Measurements from ENCODE around the gene CDIPT. TPM values are rescaled to one million over a fixed set of nuclear protein-coding genes. Genes with fewer than 3 reads are reported as not detected.

Gene CDIPT
- total and polyA plus RNA-seq, 10 of the 15 experiments (the other 5 are each of a cell fraction or from before 2014, with no cell fraction given), result 0.87 to 36.4 (median 27.1) TPM

GRCh38 chr16:29875206-29875605 lies 12.2 kb upstream of the CDIPT start:
- ATAC-seq (no peak), DNase-seq (ENCODE audit: low read depth, low spot score) (no peak), FAIRE-seq (no peak)
- Histone ChIP-seq H3K27me3 (replicated peaks in 1 of 2; ENCODE audit: control insufficient read depth in 2 of 2, insufficient read depth in 2 of 2, low read length in 1 of 2) (peaks cover 4 to 5% of the 10 kb centered on the region in 2 experiments; a peak in 3 of 4 replicates), H3K4me2 (ENCODE audit: control insufficient read depth, insufficient read depth) (no peak overlapping the region), H3K9me3 (replicated peaks; ENCODE audit: control insufficient read depth, insufficient read depth, low read length) (no peaks in the 10 kb centered on the region), H3K4me1 (ENCODE audit: control insufficient read depth, insufficient read depth, low read length) (no peaks in the 10 kb centered on the region), H3K27ac (ENCODE audit: control insufficient read depth, insufficient read depth) (no peak overlapping the region), H2AFZ (ENCODE audit: control insufficient read depth, low read depth, low read length) (no peak overlapping the region), H3K4me3 (no peak overlapping the region), H3K36me3 (ENCODE audit: control insufficient read depth in 2 of 2, insufficient read depth in 2 of 2, low read length in 1 of 2) (no peaks in the 10 kb centered on the region), H3K79me2 (ENCODE audit: control insufficient read depth, insufficient read depth, low read length) (no peaks in the 10 kb centered on the region), H3K9ac (ENCODE audit: control insufficient read depth, insufficient read depth, low read length) (no peak overlapping the region), H4K20me1 (ENCODE audit: control insufficient read depth, insufficient read depth) (no peaks in the 10 kb centered on the region)
- WGBS (ENCODE audit: insufficient coverage, insufficient replicate concordance, low lambda C conversion rate, missing lambda C conversion rate), result 58% methylated on average over 6 of the region's 6 CpGs
- BruUV-seq (replicated peaks), result no TSS peak
- no peak for TF ChIP-seq SPI1 (IDR thresholded peaks at IDR 0.05; ENCODE audit: borderline replicate concordance, insufficient read depth, low read depth, low read length)
- CTCF ChIA-PET, result no interaction called here
- POLR2A ChIA-PET, result interaction anchor here (0.7 kb wide), 1 partner anchor 166 kb away, joined by 6 read pairs; no protein-coding TSS in a partner anchor
- SMC1A ChIA-PET (ENCODE audit: uncharacterized antibody, unreplicated experiment), result no interaction called here
- intact Hi-C loops (cut with micrococcal nuclease; ENCODE audit: unreplicated experiment) (no loop called here), in situ Hi-C loops (cut with MboI) (no loop called here)
- RAD21 ChIA-PET (ENCODE audit: unreplicated experiment), result no interaction called here

GRCh38 chr16:29873319-29873718 lies 10.3 kb upstream of the CDIPT start:
- POLR2A ChIA-PET, result no interaction called here
- no peaks in the 10 kb centered on the region for H3K79me2 ChIP-seq (ENCODE audit: control insufficient read depth, insufficient read depth, low read length)
- intact Hi-C loops (cut with micrococcal nuclease; ENCODE audit: unreplicated experiment), result no loop called here
- in situ Hi-C loops (cut with MboI), result no loop called here
- no peak overlapping the region for H2AFZ ChIP-seq (ENCODE audit: control insufficient read depth, low read depth, low read length)
- no peak overlapping the region for H3K4me3 ChIP-seq
- SMC1A ChIA-PET (ENCODE audit: uncharacterized antibody, unreplicated experiment), result no interaction called here
- no peaks in the 10 kb centered on the region for H3K9me3 ChIP-seq (replicated peaks; ENCODE audit: control insufficient read depth, insufficient read depth, low read length)
- no peaks in the 10 kb centered on the region for H3K36me3 ChIP-seq (ENCODE audit: control insufficient read depth in 2 of 2, insufficient read depth in 2 of 2, low read length in 1 of 2)
- CTCF ChIA-PET, result no interaction called here
- FAIRE-seq, result no peak
- no TSS peak for BruUV-seq (replicated peaks)
- H3K9ac ChIP-seq (ENCODE audit: control insufficient read depth, insufficient read depth, low read length), result no peak overlapping the region
- no peak overlapping the region for H3K27ac ChIP-seq (ENCODE audit: control insufficient read depth, insufficient read depth)
- 65% methylated on average over 26 of the region's 26 CpGs for WGBS (ENCODE audit: insufficient coverage, insufficient replicate concordance, low lambda C conversion rate, missing lambda C conversion rate)
- no peaks in the 10 kb centered on the region for H3K4me1 ChIP-seq (ENCODE audit: control insufficient read depth, insufficient read depth, low read length)
- H4K20me1 ChIP-seq (ENCODE audit: control insufficient read depth, insufficient read depth), result no peaks in the 10 kb centered on the region
- RAD21 ChIA-PET (ENCODE audit: unreplicated experiment), result no interaction called here
- peaks cover 4 to 5% of the 10 kb centered on the region in 2 experiments; a peak in 3 of 4 replicates for H3K27me3 ChIP-seq (replicated peaks in 1 of 2; ENCODE audit: control insufficient read depth in 2 of 2, insufficient read depth in 2 of 2, low read length in 1 of 2)
- no peak overlapping the region for H3K4me2 ChIP-seq (ENCODE audit: control insufficient read depth, insufficient read depth)
- no peak for DNase-seq (ENCODE audit: low read depth, low spot score)
- TF ChIP-seq RCOR1 (conservative IDR thresholded peaks at IDR 0.05; ENCODE audit: low read depth, low read length) (no peak), ESRRA (IDR thresholded peaks at IDR 0.05; ENCODE audit: low read length) (no peak), REST (IDR thresholded peaks at IDR 0.05; ENCODE audit: low read depth, low read length) (no peak), ZBTB4 (CRISPR knock-in tag; IDR thresholded peaks at IDR 0.05) (no peak), CTCF (IDR thresholded peaks at IDR 0.05 in 2 of 3, conservative IDR thresholded peaks at IDR 0.05 in 1 of 3; ENCODE audit: control insufficient read depth in 2 of 3, extremely low read depth in 1 of 3, insufficient read depth in 1 of 3, low read depth in 3 of 3, low read length in 3 of 3) (no peak), TAF1 (IDR thresholded peaks at IDR 0.05; ENCODE audit: borderline replicate concordance, low read depth, low read length) (no peak), SIX5 (IDR thresholded peaks at IDR 0.05; ENCODE audit: low read depth, low read length, severe bottlenecking) (no peak), TARDBP (IDR thresholded peaks at IDR 0.05; ENCODE audit: borderline replicate concordance) (no peak)
- no peak for ATAC-seq
